ENCODE data around the gene ARHGAP42. TPM values are rescaled to one million over a fixed set of nuclear protein-coding genes. Genes with fewer than 3 reads are reported as not detected.

ARHGAP42 gene
- total and polyA plus RNA-seq, 4 donors: 3.8 to 17.2 (median 12.0) TPM

DNA sequence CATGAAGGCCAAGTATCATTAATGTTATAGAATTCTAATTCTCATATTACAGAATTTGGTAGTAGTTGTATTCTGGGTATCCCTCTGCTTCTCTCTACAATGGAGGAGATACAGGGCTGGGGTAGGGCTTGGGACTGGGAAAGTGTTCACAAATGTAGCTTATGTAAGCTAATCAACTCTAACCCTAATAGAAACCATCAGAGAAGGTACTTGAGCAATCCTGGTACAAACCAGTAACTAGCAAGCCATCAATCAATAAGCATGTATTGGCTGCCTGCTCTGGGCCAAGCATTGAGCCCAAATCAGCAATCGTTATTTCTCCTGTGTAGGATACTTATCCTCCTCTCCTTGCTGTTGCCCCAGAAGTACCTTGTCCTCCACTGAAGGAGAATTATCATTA lies 268.2 kb downstream of the ARHGAP42 start:
- Histone ChIP-seq H3K9me3 (ENCODE audit: control insufficient read depth in 4 of 4, low read length in 3 of 4) (no peaks in the 10 kb centered on the region), H3K27me3 (ENCODE audit: control insufficient read depth in 4 of 4, insufficient read depth in 4 of 4, low read length in 3 of 4) (no peaks in the 10 kb centered on the region), H3K9ac (ENCODE audit: low read depth in 1 of 2, low read length in 2 of 2) (no peak overlapping the region), H3K4me1 (ENCODE audit: control insufficient read depth in 4 of 4, insufficient read depth in 4 of 4, low read length in 3 of 4) (no peaks in the 10 kb centered on the region), H3K36me3 (ENCODE audit: control insufficient read depth in 4 of 4, insufficient read depth in 3 of 4, low read depth in 1 of 4, low read length in 3 of 4) (peaks cover 0 to 4% (median 0%) of the 10 kb centered on the region in 4 donors), H3K27ac (ENCODE audit: low read depth in 1 of 2, low read length in 2 of 2) (no peak overlapping the region), H3K4me3 (ENCODE audit: low read depth in 1 of 3, low read length in 3 of 3) (no peak overlapping the region)
- no peak for DNase-seq (ENCODE audit: low spot score)
- 48% methylated on average over 1 of the region's 1 CpG for WGBS
- TF ChIP-seq, protein P1, sequence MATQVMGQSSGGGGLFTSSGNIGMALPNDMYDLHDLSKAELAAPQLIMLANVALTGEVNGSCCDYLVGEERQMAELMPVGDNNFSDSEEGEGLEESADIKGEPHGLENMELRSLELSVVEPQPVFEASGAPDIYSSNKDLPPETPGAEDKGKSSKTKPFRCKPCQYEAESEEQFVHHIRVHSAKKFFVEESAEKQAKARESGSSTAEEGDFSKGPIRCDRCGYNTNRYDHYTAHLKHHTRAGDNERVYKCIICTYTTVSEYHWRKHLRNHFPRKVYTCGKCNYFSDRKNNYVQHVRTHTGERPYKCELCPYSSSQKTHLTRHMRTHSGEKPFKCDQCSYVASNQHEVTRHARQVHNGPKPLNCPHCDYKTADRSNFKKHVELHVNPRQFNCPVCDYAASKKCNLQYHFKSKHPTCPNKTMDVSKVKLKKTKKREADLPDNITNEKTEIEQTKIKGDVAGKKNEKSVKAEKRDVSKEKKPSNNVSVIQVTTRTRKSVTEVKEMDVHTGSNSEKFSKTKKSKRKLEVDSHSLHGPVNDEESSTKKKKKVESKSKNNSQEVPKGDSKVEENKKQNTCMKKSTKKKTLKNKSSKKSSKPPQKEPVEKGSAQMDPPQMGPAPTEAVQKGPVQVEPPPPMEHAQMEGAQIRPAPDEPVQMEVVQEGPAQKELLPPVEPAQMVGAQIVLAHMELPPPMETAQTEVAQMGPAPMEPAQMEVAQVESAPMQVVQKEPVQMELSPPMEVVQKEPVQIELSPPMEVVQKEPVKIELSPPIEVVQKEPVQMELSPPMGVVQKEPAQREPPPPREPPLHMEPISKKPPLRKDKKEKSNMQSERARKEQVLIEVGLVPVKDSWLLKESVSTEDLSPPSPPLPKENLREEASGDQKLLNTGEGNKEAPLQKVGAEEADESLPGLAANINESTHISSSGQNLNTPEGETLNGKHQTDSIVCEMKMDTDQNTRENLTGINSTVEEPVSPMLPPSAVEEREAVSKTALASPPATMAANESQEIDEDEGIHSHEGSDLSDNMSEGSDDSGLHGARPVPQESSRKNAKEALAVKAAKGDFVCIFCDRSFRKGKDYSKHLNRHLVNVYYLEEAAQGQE (IDR thresholded peaks at IDR 0.05): no peak
- TF ChIP-seq TAF1 (conservative IDR thresholded peaks at IDR 0.05) (no peak), YY1 (IDR thresholded peaks at IDR 0.05) (no peak)

DNA sequence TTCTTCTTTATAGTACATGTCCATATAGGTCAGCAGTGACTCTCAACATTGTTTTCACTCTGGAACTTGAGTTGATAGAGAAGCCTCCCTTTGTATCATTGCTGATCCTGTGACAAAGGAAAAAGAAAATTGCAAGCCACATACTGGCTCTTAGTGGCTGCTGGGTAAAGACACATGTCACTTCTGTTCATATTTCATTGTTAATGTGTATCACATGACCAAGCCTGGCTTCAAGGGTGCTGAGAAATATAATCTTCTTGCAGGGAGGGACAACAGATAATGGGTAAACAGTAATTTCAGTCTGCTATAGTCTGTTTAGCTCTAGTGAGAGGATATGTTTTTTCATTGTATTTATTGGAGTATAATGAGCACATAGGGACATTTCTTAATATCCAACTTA lies 269.3 kb downstream of the ARHGAP42 start:
- Histone ChIP-seq H3K4me3 (ENCODE audit: low read depth in 1 of 3, low read length in 3 of 3) (no peak overlapping the region), H3K27me3 (ENCODE audit: control insufficient read depth in 4 of 4, insufficient read depth in 4 of 4, low read length in 3 of 4) (no peaks in the 10 kb centered on the region), H3K9me3 (ENCODE audit: control insufficient read depth in 4 of 4, low read length in 3 of 4) (no peaks in the 10 kb centered on the region), H3K27ac (ENCODE audit: low read depth in 1 of 2, low read length in 2 of 2) (no peak overlapping the region), H3K36me3 (ENCODE audit: control insufficient read depth in 4 of 4, insufficient read depth in 3 of 4, low read depth in 1 of 4, low read length in 3 of 4) (peaks cover 0 to 6% (median 0%) of the 10 kb centered on the region in 4 donors), H3K9ac (ENCODE audit: low read depth in 1 of 2, low read length in 2 of 2) (no peak overlapping the region), H3K4me1 (ENCODE audit: control insufficient read depth in 4 of 4, insufficient read depth in 4 of 4, low read length in 3 of 4) (no peaks in the 10 kb centered on the region)
- DNase-seq (ENCODE audit: low spot score): no peak
- no peak for TF ChIP-seq RXRA (IDR thresholded peaks at IDR 0.05)
- TF ChIP-seq, protein P2, sequence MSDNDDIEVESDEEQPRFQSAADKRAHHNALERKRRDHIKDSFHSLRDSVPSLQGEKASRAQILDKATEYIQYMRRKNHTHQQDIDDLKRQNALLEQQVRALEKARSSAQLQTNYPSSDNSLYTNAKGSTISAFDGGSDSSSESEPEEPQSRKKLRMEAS (IDR thresholded peaks at IDR 0.05): no peak
- no peak for TF ChIP-seq FOXA2 (IDR thresholded peaks at IDR 0.05)
- no peak for TF ChIP-seq YY1 (IDR thresholded peaks at IDR 0.05)
- TF ChIP-seq, protein P3, sequence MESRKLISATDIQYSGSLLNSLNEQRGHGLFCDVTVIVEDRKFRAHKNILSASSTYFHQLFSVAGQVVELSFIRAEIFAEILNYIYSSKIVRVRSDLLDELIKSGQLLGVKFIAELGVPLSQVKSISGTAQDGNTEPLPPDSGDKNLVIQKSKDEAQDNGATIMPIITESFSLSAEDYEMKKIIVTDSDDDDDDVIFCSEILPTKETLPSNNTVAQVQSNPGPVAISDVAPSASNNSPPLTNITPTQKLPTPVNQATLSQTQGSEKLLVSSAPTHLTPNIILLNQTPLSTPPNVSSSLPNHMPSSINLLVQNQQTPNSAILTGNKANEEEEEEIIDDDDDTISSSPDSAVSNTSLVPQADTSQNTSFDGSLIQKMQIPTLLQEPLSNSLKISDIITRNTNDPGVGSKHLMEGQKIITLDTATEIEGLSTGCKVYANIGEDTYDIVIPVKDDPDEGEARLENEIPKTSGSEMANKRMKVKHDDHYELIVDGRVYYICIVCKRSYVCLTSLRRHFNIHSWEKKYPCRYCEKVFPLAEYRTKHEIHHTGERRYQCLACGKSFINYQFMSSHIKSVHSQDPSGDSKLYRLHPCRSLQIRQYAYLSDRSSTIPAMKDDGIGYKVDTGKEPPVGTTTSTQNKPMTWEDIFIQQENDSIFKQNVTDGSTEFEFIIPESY (IDR thresholded peaks at IDR 0.05): no peak
- no peak for TF ChIP-seq GABPA (IDR thresholded peaks at IDR 0.05 in 1 of 2, conservative IDR thresholded peaks at IDR 0.05 in 1 of 2)
- TF ChIP-seq HNF4A (conservative IDR thresholded peaks at IDR 0.05): no peak
- TF ChIP-seq NR2F2 (IDR thresholded peaks at IDR 0.05): no peak
- TF ChIP-seq, protein P4, sequence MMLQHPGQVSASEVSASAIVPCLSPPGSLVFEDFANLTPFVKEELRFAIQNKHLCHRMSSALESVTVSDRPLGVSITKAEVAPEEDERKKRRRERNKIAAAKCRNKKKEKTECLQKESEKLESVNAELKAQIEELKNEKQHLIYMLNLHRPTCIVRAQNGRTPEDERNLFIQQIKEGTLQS (IDR thresholded peaks at IDR 0.05): no peak
- no peak for TF ChIP-seq EGR1 (IDR thresholded peaks at IDR 0.05; ENCODE audit: low read depth in 2 of 2)
- no peak for TF ChIP-seq HNF4G (IDR thresholded peaks at IDR 0.05)
- TF ChIP-seq, protein P1 (IDR thresholded peaks at IDR 0.05): no peak
- TF ChIP-seq SP1 (IDR thresholded peaks at IDR 0.05): no peak
- TF ChIP-seq JUND (IDR thresholded peaks at IDR 0.05): no peak
- TF ChIP-seq RAD21 (IDR thresholded peaks at IDR 0.05): no peak

Data from liver (tissue), 9 donors.